Neural progenitor cell (in vitro differentiated cells): Measurements from ENCODE around the gene ABCA7. TPM values are rescaled to one million over a fixed set of nuclear protein-coding genes. Genes with fewer than 3 reads are reported as not detected.

ENCODE experiments used
- DNase-seq: peaks from one replicate; pipeline ENCODE4 v3.0.0-alpha.2; 2016; ENCODE audit warnings: low spot score
- H2AFZ ChIP-seq: fragments of 200-600 bp; sonication (generic); replicated peaks from 2 replicates; pipeline ENCODE4 v1.6.1; 2016; ENCODE audit warnings: antibody characterized with exemption
- H3F3A ChIP-seq: fragments of 200-600 bp; sonication (generic); 2 replicates; pipeline ENCODE4 v1.6.1; 2016; ENCODE audit warnings: antibody characterized with exemption, low read depth
- H3K27ac ChIP-seq: fragments of 200-600 bp; sonication (generic); 2 replicates; pipeline ENCODE4 v1.5.1; 2016; ENCODE audit warnings: mild to moderate bottlenecking
- H3K27me3 ChIP-seq: fragments of 200-600 bp; sonication (generic); 2 replicates; pipeline ENCODE4 v1.6.1; 2016; ENCODE audit warnings: mild to moderate bottlenecking, moderate library complexity
- H3K36me3 ChIP-seq: fragments of 200-600 bp; sonication (generic); 2 replicates; pipeline ENCODE4 v1.5.1; 2016
- H3K4me1 ChIP-seq: fragments of 200-600 bp; sonication (generic); 2 replicates; pipeline ENCODE4 v1.6.1; 2016; ENCODE audit warnings: mixed run types
- H3K4me2 ChIP-seq: fragments of 200-600 bp; sonication (generic); 2 replicates; pipeline ENCODE4 v1.6.1; 2016
- H3K4me3 ChIP-seq: fragments of 200-600 bp; sonication (generic); 2 replicates; pipeline ENCODE4 v1.5.1; 2016
- H3K79me2 ChIP-seq: fragments of 200-600 bp; sonication (generic); 2 replicates; pipeline ENCODE4 v1.6.1; 2016; ENCODE audit warnings: low read depth
- H3K9ac ChIP-seq: fragments of 200-600 bp; sonication (generic); 2 replicates; pipeline ENCODE4 v1.6.1; 2016
- H3K9me3 ChIP-seq: fragments of 200-600 bp; sonication (generic); 2 replicates; pipeline ENCODE4 v1.5.1; 2016; ENCODE audit warnings: low read depth
- H4K20me1 ChIP-seq: fragments of 200-600 bp; sonication (generic); 2 replicates; pipeline ENCODE4 v1.6.1; 2016; ENCODE audit warnings: low read depth
- H3K27ac Mint-ChIP-seq: 3 replicates; pipeline ENCODE4 v1.8.0; 2021; ENCODE audit warnings: mixed read lengths
- H3K27me3 Mint-ChIP-seq: 2 replicates; pipeline ENCODE4 v1.8.0; 2022; ENCODE audit warnings: low read depth, mild to moderate bottlenecking, inconsistent platforms, moderate library complexity, mixed read lengths; ENCODE audit not compliant: insufficient read depth
- H3K36me3 Mint-ChIP-seq: 3 replicates; pipeline ENCODE4 v1.8.0; 2021; ENCODE audit warnings: mixed read lengths
- H3K4me1 Mint-ChIP-seq: 3 replicates; pipeline ENCODE4 v1.8.0; 2021; ENCODE audit warnings: mixed read lengths
- H3K4me3 Mint-ChIP-seq: 3 replicates; pipeline ENCODE4 v1.8.0; 2021; ENCODE audit warnings: mild to moderate bottlenecking, moderate library complexity, mixed read lengths
- H3K9me3 Mint-ChIP-seq: 3 replicates; pipeline ENCODE4 v1.8.0; 2020; ENCODE audit warnings: mixed read lengths
- CTCF ChIP-seq: fragments of 200-600 bp; sonication (generic); IDR thresholded peaks from 2 replicates; pipeline ENCODE4 v1.5.1; 2017; ENCODE audit warnings: antibody characterized with exemption, mild to moderate bottlenecking
- EZH2 ChIP-seq: fragments of 200-600 bp; sonication (generic); IDR thresholded peaks from 2 replicates; pipeline ENCODE4 v1.6.1; 2017; ENCODE audit warnings: antibody characterized with exemption, mild to moderate bottlenecking, moderate library complexity
- EZH2phosphoT487 ChIP-seq: fragments of 200-600 bp; sonication (generic); IDR thresholded peaks from 2 replicates; pipeline ENCODE4 v1.6.1; 2017; ENCODE audit warnings: antibody characterized with exemption
- total RNA-seq: library from RNA; depleted of rRNA; stranded (reverse); fragments of >200 nt; gene quantifications from 2 replicates; pipeline ENCODE4 v1.2.3, GENCODE V29; 2015; ENCODE audit warnings: low replicate concordance

Gene ABCA7
- total RNA-seq, 1 donor from 2014 or later, result 1.4 TPM

DNA sequence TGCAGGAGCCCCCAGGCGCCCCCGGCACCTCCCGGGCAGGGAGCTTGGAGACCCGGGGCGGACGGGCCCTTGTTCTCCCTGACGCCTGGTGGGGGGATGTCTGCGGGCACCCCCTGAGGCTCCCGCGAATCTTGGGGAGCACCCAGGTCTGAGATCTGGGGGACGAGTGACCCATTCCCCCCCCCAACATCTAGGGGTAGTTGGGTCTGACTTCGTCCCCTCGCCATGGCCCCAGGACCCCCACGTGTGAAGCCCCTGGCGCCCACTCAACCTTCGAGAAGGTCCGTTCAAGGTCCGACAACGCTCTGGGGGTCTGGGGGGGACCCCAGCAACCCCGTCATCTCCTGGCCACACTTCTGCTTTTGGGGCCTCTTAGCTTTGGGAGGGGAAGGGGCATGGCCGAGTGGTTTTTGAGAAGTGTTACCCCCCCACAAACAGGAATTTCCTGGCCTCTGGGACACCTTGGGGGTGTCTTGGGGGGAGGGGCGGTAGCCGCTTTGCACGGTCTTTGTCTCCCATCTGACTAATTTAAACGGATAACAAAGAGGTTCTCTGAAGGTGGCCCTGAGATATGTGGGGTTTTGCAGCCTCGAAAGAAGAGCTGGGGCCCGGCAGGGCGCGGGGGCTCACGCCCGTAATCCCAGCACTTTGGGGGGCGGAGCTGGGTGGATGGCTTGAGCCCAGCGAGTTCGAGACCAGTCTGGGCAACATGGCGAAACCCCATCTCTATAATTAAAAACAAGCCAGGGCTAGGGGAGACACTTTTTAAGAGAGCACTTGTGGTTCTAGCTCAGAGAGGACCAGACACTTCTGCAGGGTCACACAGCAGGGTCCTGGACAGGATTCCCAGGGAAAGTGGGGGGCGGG is 12.9 kb upstream of the ABCA7 start:
- H3K9me3 Mint-ChIP-seq, result no peaks in the 10 kb centered on the region

DNA sequence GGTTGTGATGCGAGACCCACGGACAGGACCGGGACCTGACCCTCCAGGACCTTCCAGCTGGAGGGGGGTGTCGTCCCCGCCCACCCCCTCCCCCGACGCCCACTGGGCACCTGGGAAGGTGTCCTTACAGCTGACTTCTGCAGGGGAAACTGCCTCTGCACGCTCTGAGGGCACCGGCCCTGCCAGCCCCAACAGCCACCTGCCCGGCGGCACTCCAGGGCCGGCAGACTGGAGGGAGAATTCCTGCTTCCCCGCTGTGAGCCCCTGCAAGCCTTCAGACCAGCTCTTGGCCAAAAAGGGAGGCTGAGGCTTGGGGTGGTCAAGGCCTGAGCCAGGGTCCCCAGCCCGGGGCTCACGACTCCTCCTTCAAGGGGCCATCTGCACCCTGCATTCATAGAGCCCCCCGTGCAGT is 12.3 kb upstream of the ABCA7 start:
- DNase-seq, result peak; percentile 63
- peaks cover 56% of the 10 kb centered on the region for H4K20me1 ChIP-seq

More for the DNA sequence above, 12.9 kb upstream of the ABCA7 start:
- peaks cover 3% of the 10 kb centered on the region for H3K36me3 Mint-ChIP-seq
- peaks cover 12% of the 10 kb centered on the region for H3K4me1 Mint-ChIP-seq
- Histone ChIP-seq H3K4me3 (peak overlapping the region; percentile 92), H2AFZ (no peak overlapping the region), H3F3A (peaks cover 52% of the 10 kb centered on the region), H3K9me3 (no peaks in the 10 kb centered on the region), H3K27me3 (no peaks in the 10 kb centered on the region), H3K4me2 (peak overlapping the region; percentile 94), H3K9ac (peak overlapping the region; percentile 92), H3K4me1 (no peaks in the 10 kb centered on the region), H3K79me2 (peaks cover 51% of the 10 kb centered on the region), H4K20me1 (peaks cover 49% of the 10 kb centered on the region), H3K36me3 (no peaks in the 10 kb centered on the region), H3K27ac (peak overlapping the region; percentile 95)
- H3K4me3 Mint-ChIP-seq, result peak overlapping the region; percentile 96
- H3K27ac Mint-ChIP-seq, result peak overlapping the region; percentile 99
- DNase-seq, result peak; percentile 81
- H3K27me3 Mint-ChIP-seq, result peaks cover 3% of the 10 kb centered on the region
- TF ChIP-seq CTCF (no peak), EZH2phosphoT487 (no peak), EZH2 (no peak)

More for the DNA sequence above, 12.3 kb upstream of the ABCA7 start:
- Histone ChIP-seq H3K4me3 (peak overlapping the region; percentile 92), H3K27me3 (no peaks in the 10 kb centered on the region), H3K27ac (peak overlapping the region; percentile 95), H2AFZ (no peak overlapping the region), H3K9me3 (no peaks in the 10 kb centered on the region), H3K79me2 (peaks cover 51% of the 10 kb centered on the region), H3K36me3 (no peaks in the 10 kb centered on the region), H3K9ac (peak overlapping the region; percentile 92), H3F3A (peaks cover 48% of the 10 kb centered on the region), H3K4me2 (peak overlapping the region; percentile 94), H3K4me1 (no peaks in the 10 kb centered on the region)
- Mint-ChIP-seq H3K36me3 (peaks cover 9% of the 10 kb centered on the region), H3K27ac (peak overlapping the region; percentile 94), H3K27me3 (peaks cover 3% of the 10 kb centered on the region), H3K4me3 (peak overlapping the region; percentile 96), H3K9me3 (no peaks in the 10 kb centered on the region), H3K4me1 (peaks cover 12% of the 10 kb centered on the region)
- no peak for TF ChIP-seq EZH2
- no peak for TF ChIP-seq CTCF
- no peak for TF ChIP-seq EZH2phosphoT487
